DMS153 (cell line): ENCODE data around the gene TACC2.
A peak's percentile ranks its signal among the peaks of the same experiment; 100 is the strongest.
"Not testable (repeated sequence)": the region's sequence is repeated elsewhere in the genome, so short reads cannot be mapped to it uniquely, and the experiment has no call there.

Experiments
- DNase-seq: peaks from one replicate; lab custom pipeline; 2025; lab: John Stamatoyannopoulos, UW

Gene TACC2

GRCh38 chr10:121988361-121989324, at the start of gene TACC2:
TACC2 (plus strand) TSS chr10:121989163; CDS start chr10:122021982, 32,819 bp downstream.
- DNase-seq: no peak

DNA sequence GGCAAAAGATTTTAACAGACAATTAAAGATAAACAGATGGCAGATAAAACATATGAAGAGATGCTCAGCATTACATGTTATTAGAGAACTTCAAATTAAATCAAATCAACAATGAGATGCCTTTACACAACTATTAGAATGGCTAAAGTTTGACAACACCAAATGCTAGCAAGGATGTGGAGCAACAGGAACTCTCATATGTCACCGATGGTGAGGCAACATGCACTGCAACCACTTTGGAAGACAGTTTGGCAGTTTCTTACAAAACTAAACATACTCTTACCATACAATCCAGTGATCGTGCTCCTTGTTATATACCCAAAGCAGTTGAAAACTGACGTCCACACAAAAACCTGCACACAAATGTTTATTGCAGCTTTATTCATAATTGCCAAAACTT, 47.4 kb upstream of the TACC2 start:
- DNase-seq: no peak

GRCh38 chr10:121942749-121943416, 46.1 kb upstream of the TACC2 start:
- DNase-seq: no peak

- DNase-seq: no peak
These were observed 41.3 kb upstream of the TACC2 start for GRCh38 chr10:121947343-121948330.

DNA sequence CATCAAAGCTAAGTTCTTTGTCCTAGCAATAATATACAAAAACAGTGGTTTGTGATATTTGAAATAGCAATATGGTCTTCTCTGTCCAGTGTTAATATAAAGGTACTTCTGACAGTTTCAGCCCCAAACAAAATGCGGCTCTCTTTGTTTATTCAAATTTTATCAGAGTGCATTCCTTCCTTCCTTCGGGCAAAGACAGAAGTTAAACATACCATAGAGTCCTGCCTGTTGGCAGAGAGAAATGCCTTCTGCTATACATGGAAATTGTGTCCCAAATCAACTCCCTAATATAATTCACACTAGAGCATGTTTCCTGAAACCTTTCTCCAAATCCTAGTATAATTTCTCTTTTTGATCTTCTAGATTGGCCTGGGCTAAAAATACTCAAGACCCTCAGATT, 39.9 kb upstream of the TACC2 start:
- DNase-seq: no peak

GRCh38 chr10:121949451-121949850, 39.5 kb upstream of the TACC2 start:
- DNase-seq: no peak

DNA sequence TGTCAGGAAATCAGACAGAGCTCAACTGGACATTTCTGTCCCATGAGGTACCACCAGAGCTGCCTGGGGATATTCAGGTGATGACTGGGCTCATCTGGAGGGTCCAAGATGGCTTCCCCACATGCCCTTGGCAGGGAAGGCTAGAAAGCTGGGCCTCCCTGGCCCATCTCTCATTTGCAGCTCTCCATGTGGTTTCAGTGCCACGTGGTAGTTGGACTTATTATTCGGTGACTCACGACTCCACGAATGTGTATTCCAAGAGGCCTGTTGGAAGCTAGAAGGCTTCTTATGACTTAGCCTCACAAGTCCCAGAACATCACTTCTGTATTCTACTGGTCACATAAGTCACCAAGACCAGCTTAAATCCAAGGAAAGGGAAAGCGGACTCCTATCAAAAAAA, 36.7 kb upstream of the TACC2 start:
- DNase-seq: no peak

- DNase-seq: no peak
These were observed 32.6 kb upstream of the TACC2 start for GRCh38 chr10:121956111-121957061.

DNA sequence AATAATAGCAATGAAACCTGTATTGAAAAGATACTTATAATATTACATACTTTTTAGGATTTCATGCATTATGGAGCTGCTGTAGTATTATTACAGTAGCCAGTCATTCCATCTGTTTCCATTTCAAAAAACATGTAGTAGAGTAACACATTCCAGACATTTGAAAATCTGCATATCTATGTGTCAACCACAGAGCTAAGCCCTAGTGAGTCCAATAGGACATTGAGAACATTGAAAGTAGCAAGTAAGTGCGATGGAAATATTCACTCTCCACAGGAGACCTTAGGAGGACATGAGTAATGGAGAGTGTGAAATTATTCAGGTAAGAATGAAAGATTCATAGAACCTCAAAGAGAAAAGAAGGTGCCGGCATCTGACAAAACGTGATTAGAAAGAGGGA, 29.3 kb upstream of the TACC2 start:
- no peak for DNase-seq

DNA sequence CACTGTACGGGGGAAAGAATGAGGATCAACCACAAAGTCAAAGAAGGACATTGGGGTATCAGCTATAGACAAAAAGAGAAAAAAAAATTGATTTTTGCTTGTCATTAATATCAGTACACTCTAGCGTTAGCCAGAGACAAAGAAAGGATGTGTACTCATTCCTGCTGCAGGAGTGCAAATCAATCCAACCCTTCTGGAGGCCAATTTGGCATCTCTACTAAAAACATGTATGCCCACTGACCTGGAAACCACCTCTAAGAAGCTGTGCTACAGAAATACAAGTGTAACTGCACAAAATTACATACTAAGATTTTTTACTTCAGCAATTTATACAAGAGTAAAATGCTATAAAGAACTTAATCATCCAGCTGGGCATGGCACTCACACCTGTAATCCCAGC, 27.5 kb upstream of the TACC2 start:
- no peak for DNase-seq

DNA sequence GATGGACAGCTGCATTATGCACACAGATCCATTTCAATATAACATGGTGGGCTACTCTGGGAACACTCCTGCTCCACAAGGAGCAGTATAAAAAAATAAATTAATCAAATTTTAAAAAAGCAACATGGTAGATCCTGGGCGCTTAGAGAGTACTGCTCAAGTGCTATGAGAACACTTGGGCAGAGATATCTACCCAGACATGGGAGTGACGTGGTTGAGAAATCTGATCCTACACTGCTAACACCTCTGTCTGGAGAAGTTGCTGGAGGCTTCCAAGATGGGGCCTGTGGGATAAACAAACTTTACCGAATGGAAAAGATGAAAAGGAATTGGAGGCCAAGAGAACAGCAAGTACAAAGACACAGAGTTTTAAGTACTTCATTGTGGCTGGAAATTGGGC, 23.0 kb upstream of the TACC2 start:
- no peak for DNase-seq

DNA sequence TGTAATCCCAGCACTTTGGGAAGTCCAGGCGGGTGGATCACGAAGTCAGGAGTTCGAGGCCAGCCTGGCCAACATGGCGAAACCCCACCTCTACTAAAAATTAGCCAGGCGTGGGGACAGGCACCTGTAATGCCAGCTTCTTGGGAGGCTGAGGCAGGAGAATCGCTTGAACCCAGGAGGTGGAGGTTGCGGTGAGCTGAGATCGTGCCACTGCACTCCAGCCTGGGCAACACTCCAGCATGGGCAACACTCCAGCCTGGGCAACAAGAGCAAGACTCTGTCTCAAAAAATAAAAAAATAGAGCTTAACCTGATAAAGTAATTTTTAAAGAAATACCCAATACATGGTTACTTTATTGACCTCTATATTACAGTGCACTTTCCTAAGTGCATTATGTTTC, 19.9 kb upstream of the TACC2 start:
- not testable (repeated sequence) for DNase-seq

DNA sequence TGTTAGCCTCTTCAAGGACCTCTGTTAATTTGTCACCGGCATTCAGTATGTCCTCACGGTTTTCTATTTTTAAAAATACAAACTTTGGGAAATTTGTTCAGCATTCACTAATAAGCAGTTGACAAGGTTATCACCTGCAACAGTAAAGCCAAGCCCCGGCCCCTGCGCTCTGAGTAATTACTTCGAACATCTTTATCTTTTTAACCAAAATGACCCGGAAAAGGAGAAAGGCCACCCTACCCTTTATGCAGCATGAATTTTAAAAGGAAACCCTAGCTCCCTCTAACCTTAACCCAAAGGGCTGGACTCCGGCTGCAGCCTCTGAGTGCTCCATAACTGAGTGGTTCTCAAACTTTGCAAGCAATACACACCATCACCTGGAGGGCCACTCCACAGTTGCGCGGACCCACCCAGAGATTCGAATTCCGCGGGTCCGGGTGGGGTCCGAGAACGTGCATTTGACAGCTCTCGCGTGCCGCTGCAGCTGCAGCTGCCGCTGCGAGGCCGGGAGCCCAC, 14.9 kb upstream of the TACC2 start:
- DNase-seq: no peak

- DNase-seq: peak; percentile 25
These were observed 14.2 kb upstream of the TACC2 start, which contains the start of gene NSMCE4A for GRCh38 chr10:121974535-121975294. NSMCE4A (minus strand) TSS chr10:121975217; CDS start chr10:121975165, 52 bp downstream.

DNA sequence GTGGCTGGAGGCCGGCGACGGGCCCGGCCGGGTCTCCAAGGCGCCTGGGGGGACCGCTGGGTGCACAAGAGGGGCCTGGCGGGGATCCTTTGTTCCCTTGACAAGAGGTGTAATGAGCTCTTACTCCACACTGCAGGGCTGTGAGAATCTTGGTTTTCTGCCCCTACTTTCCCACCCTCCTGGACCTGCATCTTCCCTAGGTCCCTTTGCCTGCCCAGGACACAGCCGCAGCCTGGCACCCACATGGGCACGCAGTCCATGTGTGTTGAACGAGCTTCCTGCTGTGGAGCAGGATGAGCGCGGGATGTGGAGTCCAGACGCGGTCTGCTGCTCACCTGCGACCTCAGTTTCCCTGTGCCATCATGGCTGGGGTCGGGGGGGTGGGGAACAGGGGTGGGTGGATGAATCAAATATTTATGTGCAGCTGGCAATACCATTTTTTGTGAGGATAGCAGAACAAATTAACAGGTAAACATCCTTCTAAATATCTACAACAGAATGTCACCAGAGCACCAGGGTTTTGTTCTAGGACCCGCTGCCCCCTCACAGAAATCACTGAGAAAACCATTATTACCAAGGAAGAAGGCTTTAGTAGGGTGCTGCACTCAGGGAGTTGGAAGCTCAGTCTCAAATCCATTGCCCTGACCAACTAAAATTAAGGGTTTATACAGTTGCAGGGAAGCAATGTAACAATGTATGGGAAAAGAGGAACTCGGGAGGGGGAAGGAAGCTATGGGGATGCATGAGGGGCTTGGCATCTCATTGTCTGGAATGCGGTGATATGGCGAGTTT, 13.5 kb upstream of the TACC2 start:
- DNase-seq: peak; percentile 35

- no peak for DNase-seq
These were observed 12.4 kb upstream of the TACC2 start for GRCh38 chr10:121976607-121977006.

DNA sequence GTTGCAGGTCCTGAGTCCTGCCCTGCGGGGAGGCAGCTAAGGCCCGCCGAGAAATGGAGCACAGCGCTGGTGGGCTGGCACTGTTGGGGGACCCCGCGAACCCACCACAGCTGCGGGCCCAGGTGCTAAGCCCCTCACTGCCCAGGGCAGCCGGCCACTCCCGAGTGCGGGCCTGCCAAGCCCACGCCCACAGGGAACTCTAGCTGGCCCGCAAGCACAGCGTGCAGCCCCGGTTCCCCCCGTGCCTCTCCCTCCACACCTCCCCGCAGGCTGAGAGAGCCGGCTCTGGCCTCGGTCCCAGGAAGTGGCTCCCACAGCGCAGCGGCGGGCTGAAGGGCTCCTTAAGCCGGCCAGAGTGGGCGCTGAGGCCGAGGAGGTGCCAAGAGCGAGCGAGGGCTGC, 10.5 kb upstream of the TACC2 start:
- DNase-seq: no peak

GRCh38 chr10:121981346-121981745, 7.6 kb upstream of the TACC2 start:
- DNase-seq: no peak

GRCh38 chr10:121983852-121984251, 5.1 kb upstream of the TACC2 start:
- DNase-seq: no peak
